GM18526 (cell line): ENCODE results near the gene TCAP.

Experiments
- POLR2A ChIP-seq: IDR thresholded peaks from 3 replicates; pipeline ENCODE4 v1.6.1; 2011; ENCODE audit not compliant: insufficient read length; ENCODE audit errors: extremely low read depth

The TCAP gene

DNA sequence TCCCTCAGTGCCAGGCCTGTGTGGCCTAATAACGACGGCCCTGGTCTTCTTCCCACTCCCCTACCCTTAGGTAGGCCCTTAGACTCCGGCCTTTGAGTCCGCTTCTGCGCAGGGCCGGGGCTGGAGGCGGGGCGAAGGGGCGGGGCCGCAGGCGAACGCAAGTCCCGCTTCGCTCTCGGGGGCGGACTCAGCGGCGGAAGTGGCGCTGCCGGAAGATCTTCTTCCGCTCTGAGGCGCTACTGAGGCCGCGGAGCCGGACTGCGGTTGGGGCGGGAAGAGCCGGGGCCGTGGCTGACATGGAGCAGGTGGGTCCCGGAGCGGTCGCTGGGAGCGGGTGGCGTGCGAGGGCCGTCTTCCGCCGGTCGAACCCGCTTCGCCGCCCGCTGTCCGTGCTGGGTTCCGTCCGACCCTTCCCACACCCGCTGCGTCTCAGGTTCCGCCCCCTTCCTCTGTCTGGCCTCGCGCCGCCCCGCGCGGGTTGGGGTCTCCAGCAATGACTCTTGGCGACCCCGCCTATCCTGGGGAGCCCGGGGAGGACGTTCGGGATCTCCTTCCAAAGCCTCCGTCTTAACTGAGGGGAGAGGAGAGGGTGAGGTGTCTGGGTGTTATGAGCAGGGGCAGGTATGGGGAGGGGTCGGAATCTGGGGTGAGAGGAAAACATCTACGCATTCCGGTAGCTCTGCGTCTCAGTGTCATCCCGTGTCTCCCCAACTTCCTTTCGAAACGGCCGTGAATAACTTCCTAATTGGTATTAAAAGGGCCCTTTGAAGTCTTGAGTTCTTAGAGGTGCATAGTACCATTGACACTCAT lies 28.0 kb upstream of the TCAP start, which contains the start of gene STARD3:
Gene STARD3, plus strand, starts transcription at position 218 of the 810 bp plus-strand sequence. CDS start 16,388 bp downstream, outside the sequence.
- peak; percentile 67 for TF ChIP-seq POLR2A

DNA sequence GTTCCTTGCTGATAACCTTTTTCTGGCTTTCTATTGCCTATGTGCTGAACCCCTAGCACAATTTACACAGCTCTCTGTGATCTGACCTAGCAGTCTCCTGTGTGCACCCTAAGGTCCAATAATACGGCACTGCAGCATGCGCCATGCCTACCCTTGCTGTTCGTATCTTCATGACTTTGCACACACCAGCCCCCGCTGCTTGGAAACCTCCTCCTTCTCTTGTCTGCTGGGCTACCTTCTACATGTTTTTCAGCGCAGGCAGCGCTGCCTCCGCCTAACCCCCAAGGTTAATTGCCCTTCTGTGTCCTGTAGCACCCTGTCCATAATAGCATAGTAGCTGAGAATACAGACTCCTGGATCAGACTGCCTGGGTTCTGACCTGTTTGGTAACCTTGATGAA lies 26.8 kb upstream of the TCAP start:
- no peak for TF ChIP-seq POLR2A

DNA sequence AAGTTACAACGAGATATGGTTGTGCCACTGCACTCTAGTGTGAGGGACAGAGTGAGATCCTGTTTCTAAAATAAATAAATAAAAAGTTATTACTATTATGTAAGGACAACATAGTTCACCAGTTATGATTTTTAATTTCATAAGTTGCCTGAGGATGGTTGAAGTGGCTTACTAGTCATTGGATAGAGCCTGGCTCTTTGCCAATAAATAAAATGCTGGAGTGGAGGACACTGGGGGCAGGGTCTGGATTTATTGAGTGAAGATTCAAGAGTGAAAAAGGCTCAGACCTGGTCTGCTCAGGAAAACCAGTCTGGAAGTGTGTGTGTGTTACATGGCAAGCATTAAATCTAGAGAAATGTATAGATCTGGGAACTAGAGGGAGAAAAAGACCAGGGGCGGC lies 26.1 kb upstream of the TCAP start:
- no peak for TF ChIP-seq POLR2A

DNA sequence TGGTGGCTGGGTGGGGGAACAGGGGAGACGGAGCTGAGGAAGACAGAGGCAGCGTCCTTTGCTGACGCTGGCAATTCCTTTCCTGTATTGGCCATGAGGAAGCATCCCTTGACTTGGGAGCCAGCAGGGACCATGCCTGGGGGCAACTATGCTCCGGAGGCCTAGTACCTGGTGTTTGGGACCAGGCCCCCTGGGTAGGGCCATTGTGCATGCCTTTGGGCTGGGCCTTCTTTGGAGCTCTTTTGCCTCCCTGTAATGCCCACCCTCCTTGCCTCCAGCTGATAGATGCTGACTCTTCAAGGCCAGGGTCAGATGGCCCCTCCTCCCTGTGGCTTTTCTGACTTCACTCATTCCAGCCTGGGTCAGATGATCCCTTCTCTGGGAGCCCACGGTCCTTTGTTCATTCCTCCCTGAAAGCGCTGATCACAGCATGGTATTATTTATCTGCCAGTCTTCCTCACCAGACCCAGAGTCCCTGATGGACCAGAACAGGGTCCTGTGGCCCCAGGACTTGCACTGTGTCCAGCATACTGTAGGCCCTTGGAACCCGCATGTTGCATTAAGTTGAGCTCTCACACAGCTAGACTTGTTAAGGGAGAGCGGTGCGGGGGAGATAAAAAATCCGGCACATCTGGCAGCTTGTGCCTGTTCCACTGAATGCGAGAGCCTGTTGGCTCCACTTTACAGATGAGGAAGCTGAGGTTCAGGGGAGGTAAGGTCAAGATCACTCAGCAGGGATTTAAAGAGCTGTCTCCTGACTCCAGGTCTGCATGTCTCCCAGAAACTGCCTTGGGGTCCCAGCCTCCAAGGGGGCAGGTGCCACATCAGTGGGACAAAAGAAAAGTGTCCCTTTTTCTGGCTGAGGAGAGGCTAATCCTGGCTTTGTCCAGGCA lies 25.3 kb upstream of the TCAP start:
- TF ChIP-seq POLR2A = no peak

DNA sequence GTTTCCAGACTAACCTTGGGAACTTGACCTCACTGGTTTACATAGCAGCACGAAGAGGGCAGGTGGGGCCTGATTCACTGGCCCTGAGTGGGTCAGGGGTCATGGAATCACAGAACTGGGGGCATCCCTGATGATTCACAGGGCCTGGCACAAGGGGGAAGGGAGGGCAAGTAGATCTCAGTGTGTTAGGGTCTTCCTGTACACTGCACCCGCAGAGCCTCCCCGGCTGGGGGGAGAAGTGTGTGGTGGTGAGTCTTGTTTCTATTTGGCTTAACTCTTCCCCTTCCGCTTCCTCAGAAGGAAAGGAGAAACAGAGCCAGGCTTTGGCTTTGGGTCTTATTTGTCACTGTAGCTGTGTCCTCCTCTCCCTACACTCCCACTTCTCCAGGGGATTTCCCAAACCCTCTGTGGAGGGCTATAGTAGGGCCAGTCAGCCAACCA lies 24.5 kb upstream of the TCAP start:
- TF ChIP-seq POLR2A = no peak

DNA sequence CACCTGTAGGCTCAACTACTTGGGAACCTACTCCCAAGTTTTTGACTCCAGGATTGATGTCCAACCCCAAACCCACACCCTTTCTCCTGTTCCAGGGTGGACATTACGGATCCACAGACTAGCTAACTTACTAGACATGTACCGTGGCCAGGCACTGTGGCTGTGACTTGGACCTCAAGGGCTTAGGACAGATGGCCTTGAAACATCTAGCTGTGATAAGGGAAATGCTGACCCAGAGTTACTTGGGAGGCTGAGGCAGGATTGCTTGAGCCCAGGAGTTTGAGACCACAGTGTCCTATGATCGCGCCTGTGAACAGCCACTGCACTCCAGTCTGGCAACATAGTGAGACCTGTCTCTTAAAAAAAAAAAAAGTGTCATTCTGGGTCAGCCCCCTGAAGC lies 24.1 kb upstream of the TCAP start:
- TF ChIP-seq POLR2A = no peak

DNA sequence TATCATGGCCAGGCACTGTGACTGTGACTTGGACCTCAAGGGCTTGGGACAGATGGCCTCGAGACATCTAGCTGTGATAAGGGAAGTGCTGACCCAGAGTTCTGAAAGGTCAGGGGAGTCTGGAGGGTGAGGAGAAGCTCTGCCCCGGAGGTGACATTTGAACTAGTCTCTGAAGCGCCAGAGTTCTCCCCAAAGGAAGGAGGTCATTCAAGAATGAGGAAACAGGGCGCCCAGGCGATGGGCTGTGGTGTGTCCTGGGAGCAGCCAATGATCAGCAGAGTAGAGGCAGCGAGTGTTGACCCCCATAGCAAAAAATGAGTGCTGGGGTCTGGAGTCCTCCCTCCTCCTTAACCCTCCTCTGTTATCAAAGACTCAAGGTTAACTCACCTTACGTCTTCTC lies 23.3 kb upstream of the TCAP start:
- TF ChIP-seq POLR2A = no peak

DNA sequence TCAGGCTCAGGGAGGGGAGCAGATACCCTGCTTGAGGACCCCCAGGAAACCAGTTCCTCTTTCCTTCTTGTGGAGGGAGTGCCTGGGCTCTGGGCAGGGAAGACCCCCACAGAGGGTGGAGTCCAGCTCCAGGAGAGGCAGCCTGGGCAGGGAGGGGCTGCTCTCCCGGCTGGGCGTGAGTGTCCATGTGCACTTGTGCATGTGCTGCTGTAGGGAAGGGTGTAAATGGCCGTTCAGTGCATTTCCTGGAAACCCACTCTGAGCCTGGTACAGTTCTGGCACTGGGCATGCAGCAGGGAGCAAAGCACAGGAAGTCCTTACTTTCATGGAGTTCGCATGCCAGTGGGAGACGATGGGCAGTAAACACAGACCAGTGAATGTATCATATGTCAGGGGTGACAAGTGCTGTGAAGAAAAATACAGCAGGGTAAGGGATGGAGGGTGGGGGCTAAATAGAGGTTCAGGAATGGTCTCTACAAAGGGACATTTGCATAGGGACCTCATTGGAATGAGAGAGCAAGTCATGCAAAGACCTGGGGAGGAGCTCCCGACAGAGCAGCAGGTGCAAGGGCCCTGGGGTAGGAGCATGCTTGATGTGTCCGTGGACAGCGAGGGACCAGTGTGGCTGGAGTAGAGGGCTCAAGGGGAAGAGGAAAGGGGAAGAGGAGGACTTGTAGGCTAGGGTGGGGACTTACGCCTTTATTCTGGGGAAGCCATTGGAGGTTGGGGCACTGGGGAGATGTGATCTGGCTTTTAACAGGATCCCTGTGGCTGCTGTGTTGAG lies 22.7 kb upstream of the TCAP start:
- TF ChIP-seq POLR2A = no peak

DNA sequence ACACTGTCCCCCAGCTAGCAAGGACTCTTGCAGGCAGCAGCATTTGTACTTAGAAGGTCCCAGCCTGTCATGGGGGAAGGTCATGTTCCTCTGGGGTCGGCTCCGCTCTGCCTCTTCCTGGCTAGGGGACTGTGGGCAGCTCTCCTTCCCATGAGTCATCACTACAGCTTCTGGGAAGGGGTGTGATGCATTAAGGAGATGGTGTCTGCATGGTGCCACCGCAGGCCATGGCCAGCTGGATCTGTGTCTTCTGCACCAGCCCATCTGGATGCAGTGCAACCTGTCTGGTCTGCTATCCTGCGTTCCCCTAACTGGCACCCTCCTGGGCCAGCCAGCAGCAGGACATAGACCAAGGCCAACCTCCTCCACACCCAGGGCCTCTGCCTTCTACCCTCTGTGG lies 21.9 kb upstream of the TCAP start:
- no peak for TF ChIP-seq POLR2A

DNA sequence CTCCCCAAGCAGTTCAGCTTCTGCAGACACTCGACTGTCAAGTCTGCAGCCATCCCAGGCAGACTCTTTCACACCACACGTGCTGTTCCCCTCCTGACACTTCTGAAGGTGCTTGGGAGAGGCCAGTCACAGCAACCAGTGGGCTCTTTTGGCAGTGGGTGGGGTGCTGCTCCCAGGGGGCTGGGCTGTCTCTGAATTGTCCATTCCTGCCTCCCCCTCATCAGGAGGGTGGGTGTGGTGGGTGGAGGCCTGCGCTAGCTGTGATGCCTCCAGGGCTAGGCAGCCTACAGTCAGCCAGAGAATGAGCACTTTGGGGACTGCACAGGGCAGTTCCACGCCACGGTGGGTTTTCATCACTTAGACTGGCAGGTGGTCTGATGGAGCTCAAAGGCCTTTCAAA lies 17.9 kb upstream of the TCAP start:
- no peak for TF ChIP-seq POLR2A

DNA sequence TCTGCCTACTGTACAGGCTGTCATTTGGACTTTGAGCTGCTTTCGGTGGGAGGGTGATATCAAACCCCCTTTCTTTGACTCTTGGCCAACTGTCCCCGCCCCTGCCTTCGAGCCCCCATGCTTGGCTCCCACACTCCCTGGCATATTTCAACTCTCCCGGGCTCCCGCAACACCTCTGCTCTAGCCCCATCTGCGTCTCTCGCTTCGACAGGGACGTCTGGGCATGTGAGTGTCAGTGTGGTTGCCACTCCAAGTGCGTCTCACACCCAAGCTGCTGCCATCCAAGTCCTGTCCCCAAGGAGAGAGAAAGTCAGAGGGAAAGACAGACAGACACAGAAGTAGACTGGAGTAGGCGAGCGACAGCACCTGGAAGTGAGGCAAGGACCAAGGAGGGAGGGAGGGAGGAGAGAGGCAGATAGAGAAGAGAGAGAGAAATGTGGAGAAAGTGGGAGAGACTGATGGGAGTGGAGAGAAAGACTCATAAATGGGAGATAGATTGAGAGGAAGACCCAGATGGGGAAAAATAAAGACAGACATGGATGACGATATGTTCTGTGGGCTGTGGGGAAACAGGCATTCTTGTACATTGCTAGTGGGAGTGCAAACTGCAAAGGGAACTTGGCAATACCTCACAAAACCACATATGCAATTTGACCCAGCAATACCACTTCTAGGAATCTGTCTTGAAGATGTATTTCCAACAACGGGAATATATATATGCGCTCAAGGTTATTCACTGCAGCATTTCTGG lies 16.4 kb upstream of the TCAP start:
- TF ChIP-seq POLR2A = no peak

DNA sequence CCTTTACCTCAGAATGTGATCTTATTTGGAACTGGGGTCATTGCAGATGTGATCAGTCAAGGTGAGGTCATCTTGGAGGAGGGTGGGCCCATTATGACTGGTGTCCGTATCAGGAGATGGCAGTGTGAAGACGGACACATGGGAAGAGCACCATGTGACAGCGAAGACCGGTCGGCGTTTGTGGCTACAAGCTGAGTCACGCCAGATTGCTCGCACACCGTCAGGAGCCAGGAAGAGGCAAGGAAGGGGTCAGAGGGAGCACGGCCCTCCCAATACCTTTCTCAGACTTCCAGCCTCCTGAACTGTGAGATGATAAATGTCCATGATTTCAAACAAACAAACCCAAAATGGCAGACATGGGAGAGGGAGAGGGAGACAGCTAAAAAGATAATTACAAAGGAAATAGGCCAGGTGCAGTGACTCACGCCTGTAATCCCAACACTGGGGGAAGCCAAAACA lies 15.0 kb upstream of the TCAP start:
- TF ChIP-seq POLR2A = no peak

DNA sequence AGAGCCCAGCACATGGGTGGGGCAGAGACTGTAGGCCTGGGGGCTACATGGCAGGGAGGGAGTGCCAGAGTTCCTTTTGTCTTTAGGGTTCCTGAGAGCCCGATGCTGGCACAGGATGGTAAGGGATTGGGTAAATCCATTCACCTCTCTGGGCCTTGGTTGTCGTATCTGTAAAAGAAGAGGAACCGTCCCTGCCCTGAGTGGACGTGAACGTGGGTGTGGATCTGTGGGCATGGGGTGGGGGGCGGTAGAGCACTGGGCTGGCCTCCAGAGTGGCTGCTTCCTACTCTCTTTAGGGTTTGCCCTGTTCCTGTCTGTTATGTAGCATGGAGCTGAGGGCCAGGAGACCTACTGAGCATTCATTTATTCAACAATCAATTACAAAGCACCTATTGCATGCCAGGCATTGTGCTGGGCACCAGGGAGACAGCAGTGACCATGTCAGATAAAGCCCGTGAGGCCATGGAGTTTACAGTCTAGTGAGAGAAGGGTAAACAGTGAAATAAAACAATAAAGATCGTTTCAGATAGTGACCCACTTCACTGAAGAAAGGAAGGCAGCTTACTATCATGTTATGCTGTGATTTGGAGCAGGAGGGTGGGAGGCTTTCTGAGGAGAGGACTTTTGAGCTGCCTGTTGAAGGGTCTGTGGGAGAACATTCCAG lies 13.1 kb upstream of the TCAP start:
- TF ChIP-seq POLR2A = no peak
